HepG2 (cell line): ENCODE data around the gene MIDN. TPM values are rescaled to one million over a fixed set of nuclear protein-coding genes. Genes with fewer than 3 reads are reported as not detected.

Experiments used
- CAMTA2 ChIP-seq: sonication (generic); formaldehyde crosslinking; IDR thresholded peaks from 2 replicates; pipeline ENCODE4 v1.4.0; 2020; ENCODE audit warnings: mild to moderate bottlenecking, missing genetic modification reagents, borderline replicate concordance
- FOXJ3 ChIP-seq: sonication (generic); formaldehyde crosslinking; IDR thresholded peaks from 2 replicates; pipeline ENCODE4 v1.4.0; 2020; ENCODE audit warnings: missing genetic modification reagents, mild to moderate bottlenecking, borderline replicate concordance
- GATA4 ChIP-seq: sonication (generic); IDR thresholded peaks from 2 replicates; pipeline ENCODE4 v1.6.1; 2016; ENCODE audit warnings: antibody characterized with exemption, low read depth, borderline replicate concordance
- HOXA3 ChIP-seq: sonication (generic); formaldehyde crosslinking; IDR thresholded peaks from 2 replicates; pipeline ENCODE4 v1.5.0; 2020; ENCODE audit warnings: missing genetic modification reagents
- JARID2 ChIP-seq: sonication (generic); formaldehyde crosslinking; IDR thresholded peaks from 2 replicates; pipeline ENCODE4 v1.8.1; 2023; ENCODE audit warnings: missing genetic modification reagents, inconsistent platforms; ENCODE audit not compliant: insufficient replicate concordance
- PCBP2 ChIP-seq: fragments of 200-400 bp; formaldehyde crosslinking; optimal IDR thresholded peaks from 2 replicates; pipeline ENCODE3; 2018; ENCODE audit warnings: low read length, low read depth; ENCODE audit not compliant: poor library complexity, severe bottlenecking
- PHF21A ChIP-seq: sonication (generic); formaldehyde crosslinking; IDR thresholded peaks from 2 replicates; pipeline ENCODE4 v1.5.0; 2020; ENCODE audit warnings: mild to moderate bottlenecking, missing genetic modification reagents
- RBAK ChIP-seq: sonication (generic); formaldehyde crosslinking; IDR thresholded peaks from 2 replicates; pipeline ENCODE4 v1.5.1; 2020; ENCODE audit warnings: mild to moderate bottlenecking, missing genetic modification reagents
- RFXAP ChIP-seq: sonication (generic); formaldehyde crosslinking; IDR thresholded peaks from 2 replicates; pipeline ENCODE4 v1.4.0; 2020; ENCODE audit warnings: missing genetic modification reagents, borderline replicate concordance
- SPEN ChIP-seq: sonication (generic); formaldehyde crosslinking; IDR thresholded peaks from 2 replicates; pipeline ENCODE4 v1.5.1; 2020; ENCODE audit warnings: low read depth, mild to moderate bottlenecking, missing genetic modification reagents
- TFDP2 ChIP-seq: sonication (generic); formaldehyde crosslinking; IDR thresholded peaks from 2 replicates; pipeline ENCODE4 v1.4.0; 2020; ENCODE audit warnings: missing genetic modification reagents
- THAP9 ChIP-seq: sonication (generic); formaldehyde crosslinking; IDR thresholded peaks from 2 replicates; pipeline ENCODE4; 2020; ENCODE audit warnings: missing genetic modification reagents, mild to moderate bottlenecking, borderline replicate concordance
- THRA ChIP-seq: sonication (generic); formaldehyde crosslinking; IDR thresholded peaks from 2 replicates; pipeline ENCODE4 v1.4.0; 2020; ENCODE audit warnings: missing genetic modification reagents, borderline replicate concordance
- ZEB1 ChIP-seq: IDR thresholded peaks from 2 replicates; pipeline ENCODE4 v1.6.1; 2012; ENCODE audit warnings: mild to moderate bottlenecking, low read depth, inconsistent platforms; ENCODE audit not compliant: insufficient replicate concordance
- ZNF136 ChIP-seq: sonication (generic); formaldehyde crosslinking; IDR thresholded peaks from 2 replicates; pipeline ENCODE4 v1.8.1; 2022; ENCODE audit warnings: low read depth, mild to moderate bottlenecking, moderate library complexity, missing genetic modification reagents
- ZNF441 ChIP-seq: sonication (generic); formaldehyde crosslinking; IDR thresholded peaks from 2 replicates; pipeline ENCODE4 v1.7.0; 2021; ENCODE audit warnings: missing genetic modification reagents, borderline replicate concordance
- ZNF446 ChIP-seq: sonication (generic); formaldehyde crosslinking; IDR thresholded peaks from 2 replicates; pipeline ENCODE4 v1.5.0; 2020; ENCODE audit warnings: mild to moderate bottlenecking, missing genetic modification reagents
- polyA plus RNA-seq, 8 experiments: library from polyadenylated mRNA; depleted of rRNA in 3 of 8; stranded (reverse) in 7 of 8; unstranded in 1 of 8; fragments of >200 nt; fragmentation: Illumina TruSeq in 4 of 8; extraction: Trizol in 4 of 8; gene quantifications; 2 replicates each; pipeline versions ENCODE4 v1.2.1 to v1.2.3, GENCODE V29; 2011 to 2016; ENCODE audit warnings: low read depth in 4 of 8, missing spikeins in 1 of 8, mixed read lengths in 1 of 8; ENCODE audit not compliant: insufficient read depth in 1 of 8
- total RNA-seq, 5 experiments: library from RNA; depleted of rRNA; stranded (reverse); fragments of >200 nt; fragmentation: Illumina TruSeq; extraction: Trizol; gene quantifications; 2 replicates each; pipeline ENCODE4 v1.2.3, GENCODE V29; 2016; ENCODE audit warnings: low read depth in 1 of 5
- TF ChIP-seq, protein P1 (sequence below): sonication (generic); formaldehyde crosslinking; IDR thresholded peaks from 2 replicates; pipeline ENCODE4 v1.4.0; 2020; ENCODE audit warnings: missing genetic modification reagents, borderline replicate concordance

Gene MIDN
- total and polyA plus RNA-seq, 2 of the 13 experiments (the other 11 are each of a cell fraction or from before 2014, with no cell fraction given), result 8.4 to 18.0 TPM

DNA sequence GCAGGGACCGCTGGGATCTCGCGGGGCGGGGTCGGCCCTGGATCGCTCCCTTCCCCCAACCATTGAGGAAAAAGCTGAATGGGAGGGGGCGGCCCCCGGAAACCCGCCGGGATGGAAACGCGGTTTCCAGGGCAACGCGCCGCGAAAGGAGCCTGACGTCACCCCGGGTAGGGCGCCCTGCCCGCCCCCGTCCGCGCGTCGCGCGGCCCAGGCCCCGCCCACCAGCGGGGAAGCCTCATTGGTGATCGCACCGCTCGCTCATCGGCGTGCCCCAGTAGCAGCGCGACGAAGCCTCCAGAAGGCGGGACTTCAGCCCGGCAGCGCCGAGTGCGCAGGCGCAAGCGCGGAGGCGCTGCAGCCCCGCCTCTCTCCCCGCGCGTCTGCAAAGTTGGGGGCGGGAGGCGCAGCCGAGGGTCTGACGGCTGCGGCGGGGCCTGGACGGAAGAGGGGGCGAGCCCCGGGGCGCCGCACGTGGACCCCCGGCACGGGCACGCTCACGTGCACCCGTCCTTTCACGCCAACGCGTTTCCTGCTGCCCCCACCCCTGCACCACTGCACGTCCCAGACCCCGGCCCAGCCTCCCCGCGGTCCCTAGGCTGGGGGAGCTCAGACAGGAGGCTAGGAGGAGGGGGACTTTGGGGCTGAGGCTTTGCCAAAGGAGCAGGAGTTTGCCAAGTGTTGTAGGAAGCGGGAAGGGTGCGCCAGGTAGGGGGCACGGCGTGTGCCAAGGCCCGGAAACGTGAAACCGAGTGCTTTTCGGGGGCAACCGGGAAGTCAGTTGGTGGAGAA, 12.6 kb downstream of the MIDN start (continued):
- TF ChIP-seq THAP9 (CRISPR knock-in tag) (no peak), RFXAP (CRISPR knock-in tag) (no peak; the same call in 1 of the 2 replicates), PHF21A (CRISPR knock-in tag) (no peak), THRA (no peak), PCBP2 (no peak), ZEB1 (peak; percentile 15), ZNF136 (CRISPR knock-in tag) (no peak), HOXA3 (peak; percentile 73), GATA4 (no peak), TFDP2 (peak; percentile 65), RBAK (CRISPR knock-in tag) (no peak), FOXJ3 (CRISPR knock-in tag) (no peak), SPEN (CRISPR knock-in tag) (peak; percentile 23; the same call in 1 of the 2 replicates), JARID2 (CRISPR knock-in tag) (no peak), ZNF446 (no peak), CAMTA2 (no peak), ZNF441 (0 out of 2 replicates have a peak, but pooled peaks have one; percentile 35)
- TF ChIP-seq, protein P1, sequence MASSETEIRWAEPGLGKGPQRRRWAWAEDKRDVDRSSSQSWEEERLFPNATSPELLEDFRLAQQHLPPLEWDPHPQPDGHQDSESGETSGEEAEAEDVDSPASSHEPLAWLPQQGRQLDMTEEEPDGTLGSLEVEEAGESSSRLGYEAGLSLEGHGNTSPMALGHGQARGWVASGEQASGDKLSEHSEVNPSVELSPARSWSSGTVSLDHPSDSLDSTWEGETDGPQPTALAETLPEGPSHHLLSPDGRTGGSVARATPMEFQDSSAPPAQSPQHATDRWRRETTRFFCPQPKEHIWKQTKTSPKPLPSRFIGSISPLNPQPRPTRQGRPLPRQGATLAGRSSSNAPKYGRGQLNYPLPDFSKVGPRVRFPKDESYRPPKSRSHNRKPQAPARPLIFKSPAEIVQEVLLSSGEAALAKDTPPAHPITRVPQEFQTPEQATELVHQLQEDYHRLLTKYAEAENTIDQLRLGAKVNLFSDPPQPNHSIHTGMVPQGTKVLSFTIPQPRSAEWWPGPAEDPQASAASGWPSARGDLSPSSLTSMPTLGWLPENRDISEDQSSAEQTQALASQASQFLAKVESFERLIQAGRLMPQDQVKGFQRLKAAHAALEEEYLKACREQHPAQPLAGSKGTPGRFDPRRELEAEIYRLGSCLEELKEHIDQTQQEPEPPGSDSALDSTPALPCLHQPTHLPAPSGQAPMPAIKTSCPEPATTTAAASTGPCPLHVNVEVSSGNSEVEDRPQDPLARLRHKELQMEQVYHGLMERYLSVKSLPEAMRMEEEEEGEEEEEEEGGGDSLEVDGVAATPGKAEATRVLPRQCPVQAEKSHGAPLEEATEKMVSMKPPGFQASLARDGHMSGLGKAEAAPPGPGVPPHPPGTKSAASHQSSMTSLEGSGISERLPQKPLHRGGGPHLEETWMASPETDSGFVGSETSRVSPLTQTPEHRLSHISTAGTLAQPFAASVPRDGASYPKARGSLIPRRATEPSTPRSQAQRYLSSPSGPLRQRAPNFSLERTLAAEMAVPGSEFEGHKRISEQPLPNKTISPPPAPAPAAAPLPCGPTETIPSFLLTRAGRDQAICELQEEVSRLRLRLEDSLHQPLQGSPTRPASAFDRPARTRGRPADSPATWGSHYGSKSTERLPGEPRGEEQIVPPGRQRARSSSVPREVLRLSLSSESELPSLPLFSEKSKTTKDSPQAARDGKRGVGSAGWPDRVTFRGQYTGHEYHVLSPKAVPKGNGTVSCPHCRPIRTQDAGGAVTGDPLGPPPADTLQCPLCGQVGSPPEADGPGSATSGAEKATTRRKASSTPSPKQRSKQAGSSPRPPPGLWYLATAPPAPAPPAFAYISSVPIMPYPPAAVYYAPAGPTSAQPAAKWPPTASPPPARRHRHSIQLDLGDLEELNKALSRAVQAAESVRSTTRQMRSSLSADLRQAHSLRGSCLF (CRISPR knock-in tag), result no peak
